CD14-positive monocyte (primary cell): ENCODE results near the gene NFIC. TPM values are rescaled to one million over a fixed set of nuclear protein-coding genes. Genes with fewer than 3 reads are reported as not detected.

Experiments
- DNase-seq, 3 donors: peaks; one replicate each; pipeline ENCODE4 v3.0.0-alpha.2; 2011 to 2022
- H2AFZ ChIP-seq: 2 replicates; pipeline ENCODE4 v1.6.0; 2012; ENCODE audit warnings: mild to moderate bottlenecking, low read depth, low read length, inconsistent platforms; ENCODE audit not compliant: insufficient read depth, poor library complexity, severe bottlenecking
- H3K27ac ChIP-seq, 2 donors: 1 replicate in 1 of 2; 2 replicates in 1 of 2; pipeline ENCODE4 v1.5.1; 2012 to 2013; ENCODE audit warnings: low read length in 2 of 2, control low read depth in 1 of 2, inconsistent platforms in 1 of 2, low read depth in 1 of 2, mild to moderate bottlenecking in 1 of 2
- H3K27me3 ChIP-seq, 2 donors: one replicate each; pipeline versions ENCODE4 v1.6.0 to v1.6.1; 2011 to 2013; ENCODE audit warnings: low read length in 2 of 2; ENCODE audit not compliant: control insufficient read depth in 2 of 2, insufficient read depth in 2 of 2
- H3K36me3 ChIP-seq, 2 donors: replicated peaks in 1 of 2; 1 replicate in 1 of 2; 2 replicates in 1 of 2; pipeline versions ENCODE4 v1.5.1 to v1.6.1; 2012 to 2013; ENCODE audit warnings: low read length in 2 of 2, control low read depth in 1 of 2, inconsistent platforms in 1 of 2, mild to moderate bottlenecking in 1 of 2; ENCODE audit not compliant: insufficient read depth in 2 of 2, control insufficient read depth in 1 of 2
- H3K4me1 ChIP-seq, 2 donors: 1 replicate in 1 of 2; 2 replicates in 1 of 2; pipeline versions ENCODE4 v1.5.1 to v1.6.1; 2012 to 2013; ENCODE audit warnings: low read length in 2 of 2, control low read depth in 1 of 2, inconsistent platforms in 1 of 2, mild to moderate bottlenecking in 1 of 2, moderate library complexity in 1 of 2; ENCODE audit not compliant: insufficient read depth in 2 of 2, control insufficient read depth in 1 of 2
- H3K4me2 ChIP-seq: replicated peaks from 2 replicates; pipeline ENCODE3; 2012; ENCODE audit warnings: low read length, moderate library complexity, mild to moderate bottlenecking; ENCODE audit not compliant: poor library complexity, severe bottlenecking; ENCODE audit errors: extremely low read depth
- H3K4me3 ChIP-seq, 3 experiments: fragments of 200-600 bp in 1 of 3; sonication (generic) in 1 of 3; replicated peaks in 1 of 3; 1 replicate in 2 of 3; 2 replicates in 1 of 3; pipeline ENCODE4 v1.5.1; 2011 to 2013; ENCODE audit warnings: low read length in 3 of 3, mild to moderate bottlenecking in 3 of 3, control low read depth in 2 of 3, low read depth in 2 of 3, inconsistent platforms in 1 of 3, moderate library complexity in 1 of 3
- H3K79me2 ChIP-seq: 2 replicates; pipeline ENCODE4 v1.6.0; 2012; ENCODE audit warnings: mild to moderate bottlenecking, control low read depth, inconsistent platforms, low read length, moderate library complexity; ENCODE audit not compliant: insufficient read depth
- H3K9ac ChIP-seq: 2 replicates; pipeline ENCODE4 v1.6.0; 2017; ENCODE audit warnings: low read length, mild to moderate bottlenecking; ENCODE audit not compliant: insufficient read depth, poor library complexity, severe bottlenecking
- H3K9me3 ChIP-seq, 2 donors: replicated peaks in 1 of 2; 1 replicate in 1 of 2; 2 replicates in 1 of 2; pipeline versions ENCODE4 v1.5.1 to v1.6.1; 2012 to 2013; ENCODE audit warnings: low read length in 2 of 2, control low read depth in 1 of 2; ENCODE audit not compliant: control insufficient read depth in 1 of 2, insufficient read depth in 1 of 2
- H4K20me1 ChIP-seq: 2 replicates; pipeline ENCODE4 v1.6.0; 2012; ENCODE audit warnings: mild to moderate bottlenecking, low read length, control low read depth, moderate library complexity; ENCODE audit not compliant: insufficient read depth
- H3K27ac Mint-ChIP-seq, 7 donors: one replicate each; pipeline ENCODE4 v1.8.0; 2020; ENCODE audit warnings: mild to moderate bottlenecking in 7 of 7, mixed read lengths in 7 of 7, moderate library complexity in 6 of 7, inconsistent platforms in 2 of 7
- H3K27me3 Mint-ChIP-seq, 3 donors: one replicate each; pipeline ENCODE4 v1.8.0; 2021 to 2022; ENCODE audit warnings: low read depth in 3 of 3, mild to moderate bottlenecking in 3 of 3, mixed read lengths in 3 of 3, moderate library complexity in 3 of 3, inconsistent platforms in 1 of 3
- H3K36me3 Mint-ChIP-seq, 2 donors: one replicate each; pipeline ENCODE4 v1.8.0; 2020; ENCODE audit warnings: mixed read lengths in 2 of 2, inconsistent platforms in 1 of 2, mild to moderate bottlenecking in 1 of 2
- H3K4me1 Mint-ChIP-seq: one replicate; pipeline ENCODE4 v1.8.0; 2020; ENCODE audit warnings: mild to moderate bottlenecking, mixed read lengths
- H3K4me3 Mint-ChIP-seq, 2 donors: one replicate each; pipeline ENCODE4 v1.8.0; 2020; ENCODE audit warnings: mild to moderate bottlenecking in 2 of 2, mixed read lengths in 2 of 2, moderate library complexity in 1 of 2
- H3K9me3 Mint-ChIP-seq, 7 donors: one replicate each; pipeline ENCODE4 v1.8.0; 2020 to 2022; ENCODE audit warnings: mixed read lengths in 7 of 7, mild to moderate bottlenecking in 6 of 7, moderate library complexity in 6 of 7, inconsistent platforms in 2 of 7
- CTCF ChIP-seq: fragments of 200-600 bp; IDR thresholded peaks from one replicate; pipeline ENCODE4 v1.8.0; 2022; ENCODE audit warnings: antibody characterized with exemption, mild to moderate bottlenecking
- WGBS: methylation state at CpG from one replicate; pipeline ENCODE4 v1.1.5; 2013; ENCODE audit warnings: missing lambda C conversion rate; ENCODE audit not compliant: insufficient coverage; 5-methylcytosine and 5-hydroxymethylcytosine counted together
- intact Hi-C, 2 donors: fragments of 100-400 bp; cut with micrococcal nuclease; formaldehyde crosslinking; loops; one replicate each; pipeline versions ENCODE4 v1.15.0 to v1.15.1; 2023
- polyA plus RNA-seq, 3 donors: library from polyadenylated mRNA; depleted of rRNA in 1 of 3; unstranded in 2 of 3; stranded (reverse) in 1 of 3; fragments of 300-500 nt in 2 of 3; fragments of >200 nt in 1 of 3; fragmentation: Illumina TruSeq in 2 of 3; gene quantifications; 1 replicate in 2 of 3; 2 replicates in 1 of 3; pipeline ENCODE4 v1.2.3, GENCODE V29; 2012 to 2021

The NFIC gene
- polyA plus RNA-seq, 3 donors = 7.0 to 13.8 (median 11.5) TPM

- peak overlapping the region; percentile 68 to 78 for H3K4me3 Mint-ChIP-seq
- H3K9me3 ChIP-seq = no peaks in the 10 kb centered on the region
- peaks cover 14 to 15% of the 10 kb centered on the region in 2 donors for H3K4me1 ChIP-seq
- H3K9ac ChIP-seq = no peak overlapping the region
- peak overlapping the region; percentile 72 for H2AFZ ChIP-seq
- H3K9me3 Mint-ChIP-seq = peaks cover 0 to 1% (median 0%) of the 10 kb centered on the region in 7 donors
- no peaks in the 10 kb centered on the region for H4K20me1 ChIP-seq
- intact Hi-C loops = no loop called here
- no peaks in the 10 kb centered on the region for H3K36me3 Mint-ChIP-seq
- peaks cover 13% of the 10 kb centered on the region for H3K4me1 Mint-ChIP-seq
- H3K79me2 ChIP-seq = no peaks in the 10 kb centered on the region
- WGBS = 12% methylated on average over 19 of the region's 26 CpGs
- peak overlapping the region; percentile 73 for H3K4me2 ChIP-seq
- peak; percentile 50 for TF ChIP-seq CTCF
- H3K36me3 ChIP-seq = no peaks in the 10 kb centered on the region
- H3K27me3 Mint-ChIP-seq = peaks cover 3 to 9% (median 4%) of the 10 kb centered on the region in 3 donors
- H3K27ac Mint-ChIP-seq = peak overlapping the region in 5 of 7 donors; percentile 22 to 76 (median 60)
- no peaks in the 10 kb centered on the region for H3K27me3 ChIP-seq
- H3K4me3 ChIP-seq = peak overlapping the region; percentile 34 to 76 (median 47)
- peak overlapping the region; percentile 50 to 55 for H3K27ac ChIP-seq
- DNase-seq = peak; percentile 73 to 81 (median 80)
Observed at GRCh38 chr19:3343619-3344502, 22.5 kb upstream of the NFIC start.

- Mint-ChIP-seq H3K27ac (no peak overlapping the region), H3K4me3 (no peak overlapping the region), H3K36me3 (no peaks in the 10 kb centered on the region), H3K27me3 (peaks cover 3 to 6% (median 4%) of the 10 kb centered on the region in 3 donors), H3K4me1 (peaks cover 12% of the 10 kb centered on the region), H3K9me3 (peaks cover 0 to 1% (median 0%) of the 10 kb centered on the region in 7 donors)
- Histone ChIP-seq H3K27me3 (no peaks in the 10 kb centered on the region), H3K4me3 (no peak overlapping the region), H3K9ac (no peak overlapping the region), H3K9me3 (no peaks in the 10 kb centered on the region), H3K4me1 (peaks cover 13% of the 10 kb centered on the region in 2 donors), H3K27ac (no peak overlapping the region), H3K36me3 (no peaks in the 10 kb centered on the region), H4K20me1 (no peaks in the 10 kb centered on the region), H3K4me2 (no peak overlapping the region), H2AFZ (no peak overlapping the region), H3K79me2 (no peaks in the 10 kb centered on the region)
- WGBS = 96% methylated on average over 20 of the region's 25 CpGs
- DNase-seq = no peak
- intact Hi-C loops = no loop called here
- TF ChIP-seq CTCF = no peak
Observed at GRCh38 chr19:3344608-3345598, 21.5 kb upstream of the NFIC start.
